Heart right ventricle (tissue), 16 donors: Measurements from ENCODE around the gene RAB3IL1. TPM values are rescaled to one million over a fixed set of nuclear protein-coding genes. Genes with fewer than 3 reads are reported as not detected.
"Not testable (repeated sequence)": the region's sequence is repeated elsewhere in the genome, so short reads cannot be mapped to it uniquely, and the experiment has no call there.

ENCODE experiments used
- ATAC-seq, 8 donors: fragments of 200-7000 bp; cut with Tn5 transposase; one replicate each; pipeline ENCODE4 v1.9.1; 2020; ENCODE audit warnings: mild to moderate bottlenecking in 8 of 8, moderate library complexity in 8 of 8, moderate number of reproducible peaks in 1 of 8
- DNase-seq, 2 donors: peaks; one replicate each; pipeline ENCODE4 v3.0.0-alpha.2; 2020
- H3K27ac ChIP-seq, 10 donors: fragments of 200-600 bp; sonication (generic) in 2 of 10; one replicate each; pipeline versions ENCODE4 v1.5.0 to v1.8.0; 2020 to 2022; ENCODE audit warnings: mild to moderate bottlenecking in 3 of 10
- H3K27me3 ChIP-seq, 7 donors: fragments of 200-600 bp; one replicate each; pipeline ENCODE4 v1.8.0; 2021 to 2022; ENCODE audit warnings: mild to moderate bottlenecking in 2 of 7
- H3K36me3 ChIP-seq, 9 donors: fragments of 200-600 bp; sonication (generic) in 1 of 9; one replicate each; pipeline versions ENCODE4 v1.5.0 to v1.8.0; 2020 to 2022; ENCODE audit warnings: mild to moderate bottlenecking in 2 of 9
- H3K4me1 ChIP-seq, 9 donors: fragments of 200-600 bp; sonication (generic) in 1 of 9; one replicate each; pipeline versions ENCODE4 v1.5.0 to v1.8.0; 2020 to 2022; ENCODE audit warnings: mild to moderate bottlenecking in 4 of 9
- H3K4me3 ChIP-seq, 10 donors: fragments of 200-600 bp; sonication (generic) in 2 of 10; one replicate each; pipeline versions ENCODE4 v1.5.0 to v1.8.0; 2020 to 2022; ENCODE audit warnings: mild to moderate bottlenecking in 7 of 10, moderate library complexity in 2 of 10
- H3K9me3 ChIP-seq, 11 donors: fragments of 200-600 bp in 10 of 11; sonication (generic) in 2 of 11; one replicate each; pipeline versions ENCODE4 v1.5.0 to v1.8.0; 2013 to 2022; ENCODE audit warnings: mild to moderate bottlenecking in 2 of 11, control low read depth in 1 of 11, moderate library complexity in 1 of 11
- WGBS, 2 donors: extraction: QIAGEN DNeasy Blood & Tissue Kit; methylation state at CpG; one replicate each; pipeline ENCODE4 v1.1.7; 2013; ENCODE audit warnings: inconsistent platforms in 1 of 2; 5-methylcytosine and 5-hydroxymethylcytosine counted together
- intact Hi-C, 10 donors: fragments of 100-400 bp; cut with DNase I; formaldehyde crosslinking; loops; one replicate each; pipeline versions ENCODE4 v1.11.1 to v1.14.2; 2022
- polyA plus RNA-seq, 2 donors: library from polyadenylated mRNA; stranded (reverse); fragments of 200-250 nt; gene quantifications; one replicate each; pipeline ENCODE4 v1.2.3, GENCODE V29; 2013
- total RNA-seq, 10 donors: library from RNA; stranded (reverse); fragmentation: NEBNext Ultra II Directional in 3 of 10; extraction: Animal tissue kit (Norgen Biotek cat#: 25700) in 3 of 10; gene quantifications; one replicate each; pipeline versions ENCODE4 v1.2.1 to v1.2.4, GENCODE V29; 2021 to 2023
- TF ChIP-seq, protein P1 (sequence below), 9 donors: fragments of 200-600 bp; sonication (generic) in 2 of 9; IDR thresholded peaks; one replicate each; pipeline versions ENCODE4 v1.5.0 to v1.8.0; 2021 to 2022; ENCODE audit warnings: antibody characterized with exemption in 9 of 9, mild to moderate bottlenecking in 5 of 9, moderate library complexity in 1 of 9
- donor health status: Arrhythmogenic right ventricular cardiomyopathy.
- donor health status: ischemic (EF 13 %, LVEDD 7.1; RV severe dilation, severe dysfunction).
- donor health status: healthy with polysubstance abuse.
- donor health status: DM: no; HTN: yes; CAD: no.
- donor health status: DM: no; HTN: no; CAD: no.
- donor health status: ischemic (EF 25% LVEDD 6.9; RV normal size, moderate dysfunction).
- donor health status: ischemic (EF 25% LVEDD 5.7; RV mildly dilated, moderate dysfunction).
- donor health status: healthy.
- donor health status: DM: yes; HTN: yes; CAD: no.
- donor health status: Ischemic cardiomyopathy.
- donor health status: ischemic (EF 35%, LVEDD 5.7; RV mildly dilated, moderate dysfunction).
- donor health status: nonischemic (EF 11% LVEDD 7.7; RV severe dilation, severe dysfunction).
- donor health status: DM: yes; HTN: yes; CAD: no.
- donor health status: PGD.
- donor health status: ischemic (EF 29% LVEDD 5.4; RV normal size, mild dysfunction).
- donor health status: nonischemic (EF 23%, LVEDD 6.1; RV moderate dilation, normal function).

Gene RAB3IL1
- total and polyA plus RNA-seq, 12 donors, result 3.7 to 11.1 (median 7.5) TPM

GRCh38 chr11:61954851-61955421 is 37.6 kb upstream of the RAB3IL1 start:
- H3K4me3 ChIP-seq, result peak overlapping the region; percentile 25 to 70 (median 46)
- H3K4me1 ChIP-seq, result peaks cover 2 to 36% (median 14%) of the 10 kb centered on the region in 9 donors
- 10 to 12% methylated on average over 21 of the region's 21 CpGs for WGBS, 2 donors
- intact Hi-C loops, result loop anchor here in 2 of 10 donors (5.0 kb wide), 2 partner anchors 127 to 163 kb away; partner anchors contain the start of genes FEN1 (in 1 of the 2) and TMEM258 (in 1 of the 2)
- H3K27me3 ChIP-seq, result no peaks in the 10 kb centered on the region
- DNase-seq (peak; percentile 57 to 62), ATAC-seq (peak; percentile 69 to 88 (median 86))
- H3K9me3 ChIP-seq, result no peaks in the 10 kb centered on the region
- H3K36me3 ChIP-seq, result peaks cover 0 to 26% (median 0%) of the 10 kb centered on the region in 9 donors
- H3K27ac ChIP-seq, result peak overlapping the region; percentile 37 to 99 (median 76)
- TF ChIP-seq, protein P1, sequence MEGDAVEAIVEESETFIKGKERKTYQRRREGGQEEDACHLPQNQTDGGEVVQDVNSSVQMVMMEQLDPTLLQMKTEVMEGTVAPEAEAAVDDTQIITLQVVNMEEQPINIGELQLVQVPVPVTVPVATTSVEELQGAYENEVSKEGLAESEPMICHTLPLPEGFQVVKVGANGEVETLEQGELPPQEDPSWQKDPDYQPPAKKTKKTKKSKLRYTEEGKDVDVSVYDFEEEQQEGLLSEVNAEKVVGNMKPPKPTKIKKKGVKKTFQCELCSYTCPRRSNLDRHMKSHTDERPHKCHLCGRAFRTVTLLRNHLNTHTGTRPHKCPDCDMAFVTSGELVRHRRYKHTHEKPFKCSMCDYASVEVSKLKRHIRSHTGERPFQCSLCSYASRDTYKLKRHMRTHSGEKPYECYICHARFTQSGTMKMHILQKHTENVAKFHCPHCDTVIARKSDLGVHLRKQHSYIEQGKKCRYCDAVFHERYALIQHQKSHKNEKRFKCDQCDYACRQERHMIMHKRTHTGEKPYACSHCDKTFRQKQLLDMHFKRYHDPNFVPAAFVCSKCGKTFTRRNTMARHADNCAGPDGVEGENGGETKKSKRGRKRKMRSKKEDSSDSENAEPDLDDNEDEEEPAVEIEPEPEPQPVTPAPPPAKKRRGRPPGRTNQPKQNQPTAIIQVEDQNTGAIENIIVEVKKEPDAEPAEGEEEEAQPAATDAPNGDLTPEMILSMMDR (IDR thresholded peaks at IDR 0.05), result peak in 6 of 9 donors; percentile 11 to 35 (median 28)

- TF ChIP-seq, protein P1 (IDR thresholded peaks at IDR 0.05), result no peak
- intact Hi-C loops, result loop anchor here in 2 of 10 donors (5.0 kb wide), 2 partner anchors 128 to 162 kb away; partner anchors contain the start of genes FEN1 (in 1 of the 2) and TMEM258 (in 1 of the 2)
Observed at GRCh38 chr11:61954106-61954850, 36.9 kb upstream of the RAB3IL1 start.

DNA sequence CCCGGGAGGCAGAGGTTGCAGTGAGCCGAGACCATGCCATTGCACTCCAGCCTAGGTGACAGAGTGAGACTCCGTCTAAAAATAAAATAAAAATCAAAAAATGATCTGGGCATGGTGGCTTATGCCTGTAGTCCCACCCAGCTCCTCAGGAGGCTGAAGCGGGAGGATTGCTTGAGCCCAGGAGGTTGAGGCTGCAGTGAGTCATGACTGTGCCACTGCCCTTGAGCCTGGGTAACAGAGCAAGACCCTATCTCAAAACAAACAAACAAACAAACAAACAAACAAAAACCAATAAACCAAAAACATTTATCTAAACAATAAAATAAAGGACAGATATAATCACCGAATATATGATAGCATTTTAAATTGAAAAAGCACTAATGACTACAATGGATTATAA is 36.3 kb upstream of the RAB3IL1 start:
- intact Hi-C loops, result loop anchor here in 2 of 10 donors (5.0 kb wide), 2 partner anchors 129 to 161 kb away; partner anchors contain the start of genes FEN1 (in 1 of the 2) and TMEM258 (in 1 of the 2)
- H3K27ac ChIP-seq, result peak overlapping the region in 1 of 10 donors; percentile 99
- not testable (repeated sequence) for H3K27me3 ChIP-seq, DNase-seq, H3K9me3 ChIP-seq, ATAC-seq, H3K4me3 ChIP-seq
- 95 to 98% methylated on average over 5 of the region's 5 CpGs for WGBS, 2 donors
- peaks cover 6 to 49% (median 14%) of the 10 kb centered on the region in 9 donors for H3K4me1 ChIP-seq
- H3K36me3 ChIP-seq, result peaks cover 0 to 18% (median 0%) of the 10 kb centered on the region in 9 donors

More at GRCh38 chr11:61954106-61954850, 36.9 kb upstream of the RAB3IL1 start:
- ATAC-seq (no peak), DNase-seq (no peak)
- H3K4me3 ChIP-seq, result peak overlapping the region in 5 of 10 donors; percentile 45 to 70 (median 55)
- H3K27ac ChIP-seq, result peak overlapping the region in 9 of 10 donors; percentile 9 to 99 (median 77)
- WGBS, 2 donors, result 93 to 94% methylated on average over 9 of the region's 9 CpGs
- peaks cover 6 to 43% (median 14%) of the 10 kb centered on the region in 9 donors for H3K4me1 ChIP-seq
- no peaks in the 10 kb centered on the region for H3K27me3 ChIP-seq
- peaks cover 0 to 20% (median 0%) of the 10 kb centered on the region in 9 donors for H3K36me3 ChIP-seq
- no peaks in the 10 kb centered on the region for H3K9me3 ChIP-seq

- TF ChIP-seq, protein P1 (IDR thresholded peaks at IDR 0.05), result no peak
- no peak overlapping the region for H3K4me3 ChIP-seq
- no peak overlapping the region for H3K27ac ChIP-seq
- H3K36me3 ChIP-seq, result peaks cover 0 to 12% (median 0%) of the 10 kb centered on the region in 9 donors
- DNase-seq (no peak), ATAC-seq (no peak)
- intact Hi-C loops, result loop anchor here in 2 of 10 donors (5.0 kb wide), 2 partner anchors 129 to 161 kb away; partner anchors contain the start of genes FEN1 (in 1 of the 2) and TMEM258 (in 1 of the 2)
- WGBS, 2 donors, result 98 to 99% methylated on average over 3 of the region's 3 CpGs
- H3K4me1 ChIP-seq, result peaks cover 6 to 52% (median 15%) of the 10 kb centered on the region in 9 donors
- H3K27me3 ChIP-seq, result no peaks in the 10 kb centered on the region
- no peaks in the 10 kb centered on the region for H3K9me3 ChIP-seq
Observed at GRCh38 chr11:61952882-61953281, 35.5 kb upstream of the RAB3IL1 start.
